ENCODE measurements around the gene PSMC1.

Gene PSMC1

DNA sequence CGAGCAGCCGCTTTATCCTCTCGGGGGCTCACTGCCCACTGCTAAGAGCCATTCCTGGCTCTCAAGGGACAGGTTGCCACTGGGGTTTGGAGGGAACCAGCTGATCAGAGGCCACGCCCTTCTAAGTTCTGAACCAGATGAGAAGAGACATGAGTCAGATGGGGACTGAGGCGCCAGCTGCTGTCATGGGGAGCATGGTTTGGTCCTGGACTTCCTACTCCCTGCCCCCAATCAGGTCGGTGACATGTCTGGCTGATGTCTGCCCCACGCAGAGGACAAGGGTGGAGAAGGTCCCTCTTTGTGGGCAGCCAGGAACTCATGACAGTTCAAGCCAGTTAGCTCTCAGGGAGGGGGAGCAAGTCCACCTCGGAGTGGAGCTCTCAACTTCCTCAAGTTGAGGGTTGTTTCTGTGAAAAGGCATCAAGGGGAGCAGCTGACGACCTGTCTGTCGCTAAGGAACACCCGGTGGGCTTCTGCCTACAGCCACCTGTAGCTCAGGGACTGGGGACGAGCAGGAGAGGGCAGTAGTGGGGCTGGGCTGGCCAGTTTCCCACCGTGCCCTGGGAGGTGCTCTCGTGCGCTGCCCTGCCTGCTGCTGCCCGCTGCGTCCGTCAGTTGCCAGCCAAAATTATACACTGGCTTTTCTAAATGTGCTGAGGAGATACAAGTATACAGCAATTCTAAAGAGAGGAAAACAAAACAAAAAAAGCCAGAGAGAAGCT, 20.5 kb downstream of the PSMC1 start:
- no peak for DNase-seq

DNA sequence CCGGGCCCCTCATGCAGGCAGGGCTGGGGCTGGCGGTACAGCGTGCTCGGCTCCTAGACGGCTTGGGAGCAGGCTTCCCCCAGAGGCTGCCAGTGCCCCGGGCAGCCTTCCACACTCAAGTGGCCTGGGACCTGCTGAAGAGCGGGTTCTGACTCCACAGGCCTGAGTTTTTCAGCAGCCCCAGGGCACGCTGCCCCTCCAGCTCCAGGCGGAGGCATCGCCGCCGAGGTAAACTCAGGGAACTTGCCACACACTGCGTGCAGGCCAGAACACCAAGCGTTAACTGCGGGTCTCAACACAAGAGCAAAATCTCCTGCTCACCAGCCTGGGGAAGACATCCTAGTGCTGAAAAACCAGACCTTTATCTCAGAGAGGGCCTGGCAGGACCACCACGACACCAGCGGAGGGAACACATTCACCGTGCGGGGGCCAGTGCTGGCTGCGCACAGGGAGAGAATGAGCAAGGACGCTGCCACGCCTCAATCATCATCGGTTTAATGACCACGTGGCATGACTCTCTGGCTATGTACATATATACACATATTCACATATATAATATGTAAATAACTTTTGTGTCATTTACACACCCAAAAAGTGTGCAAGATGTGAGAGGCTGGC, 21.3 kb downstream of the PSMC1 start:
- DNase-seq: no peak

DNA sequence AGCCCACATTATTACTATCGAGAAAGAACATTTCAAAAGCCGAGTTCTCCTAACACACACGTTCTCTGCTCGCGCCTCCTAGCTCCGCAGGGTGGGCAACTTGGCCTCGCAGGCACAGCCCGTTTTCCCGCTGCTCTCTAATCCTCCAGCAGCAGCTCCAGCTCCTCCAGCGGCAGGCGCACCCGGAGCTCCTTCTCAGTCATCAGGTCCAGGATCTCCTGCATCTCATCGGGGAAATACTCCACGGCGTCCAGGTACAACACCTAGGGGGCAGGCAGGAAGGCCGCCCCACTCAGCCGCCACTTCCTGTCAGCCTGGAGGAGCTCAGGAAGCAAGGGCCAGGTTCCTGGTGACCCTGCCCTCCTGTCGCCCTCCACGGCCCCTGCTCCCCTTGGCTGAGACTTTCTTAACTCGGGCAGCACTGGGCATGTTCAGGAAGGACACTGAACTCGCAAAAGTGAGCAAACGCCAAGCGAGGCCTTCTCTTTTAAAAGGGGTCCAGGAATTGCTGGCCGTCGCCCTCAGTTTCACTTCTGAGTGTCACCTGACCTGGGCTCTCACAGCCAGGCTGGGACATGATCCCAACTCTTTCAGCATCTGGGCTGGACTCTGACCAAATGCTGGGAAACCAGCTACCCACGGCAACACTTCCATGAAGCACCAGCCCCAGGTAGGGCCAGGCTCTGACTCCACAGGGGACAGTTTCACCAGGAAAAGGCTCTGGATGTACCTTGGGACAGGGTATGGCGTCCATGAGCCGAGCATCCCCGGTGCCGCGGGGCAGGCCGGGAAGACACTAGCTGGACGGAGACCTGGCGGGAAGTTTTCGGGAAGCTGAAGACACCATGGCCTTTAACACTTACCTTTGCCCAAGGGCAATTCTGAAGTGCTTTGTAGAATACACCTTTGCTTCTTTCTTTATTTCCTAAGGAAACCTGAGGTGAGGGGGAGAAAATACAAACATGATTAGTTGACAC, 22.1 kb downstream of the PSMC1 start:
- DNase-seq: no peak

DNA sequence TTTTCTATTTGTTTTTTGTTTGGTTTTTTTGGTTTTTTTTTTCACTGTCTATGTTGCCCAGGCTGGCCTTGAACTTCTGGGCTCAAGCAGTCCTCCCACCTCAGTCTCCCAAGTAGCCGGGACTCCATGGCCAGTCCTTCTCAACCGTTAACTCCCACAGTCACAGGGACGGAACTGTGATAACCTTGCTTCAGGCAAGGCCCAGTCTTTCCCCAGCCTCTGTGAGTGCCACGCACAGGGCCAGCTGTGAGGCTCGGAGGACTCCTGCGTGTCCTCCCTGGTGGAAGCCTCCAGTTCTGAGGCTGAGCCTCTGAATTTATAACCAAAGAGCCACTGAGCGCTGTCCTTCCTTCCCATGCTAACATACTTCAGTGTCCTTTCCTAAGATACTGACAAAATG, 23.7 kb downstream of the PSMC1 start:
- no peak for DNase-seq

DNA sequence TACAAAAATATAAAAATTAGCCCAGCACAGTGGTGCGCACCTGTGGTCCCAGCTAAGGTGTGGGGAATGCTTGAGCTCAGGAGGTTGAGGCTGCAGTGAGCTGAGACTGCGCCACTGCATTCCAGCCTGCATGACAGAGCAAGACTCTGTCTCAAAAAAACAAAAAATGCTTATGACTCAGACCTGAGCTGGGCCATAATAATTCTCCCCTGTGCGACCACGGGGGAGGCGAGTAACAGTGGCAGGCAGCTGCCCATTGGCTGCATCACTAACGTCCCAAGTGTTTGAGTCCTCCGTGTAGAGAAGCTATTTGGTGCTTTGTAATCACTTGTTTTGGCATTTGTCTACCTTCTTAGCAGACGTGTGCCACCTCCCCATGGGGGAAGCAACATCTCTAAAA, 24.9 kb downstream of the PSMC1 start:
- no peak for DNase-seq

DNA sequence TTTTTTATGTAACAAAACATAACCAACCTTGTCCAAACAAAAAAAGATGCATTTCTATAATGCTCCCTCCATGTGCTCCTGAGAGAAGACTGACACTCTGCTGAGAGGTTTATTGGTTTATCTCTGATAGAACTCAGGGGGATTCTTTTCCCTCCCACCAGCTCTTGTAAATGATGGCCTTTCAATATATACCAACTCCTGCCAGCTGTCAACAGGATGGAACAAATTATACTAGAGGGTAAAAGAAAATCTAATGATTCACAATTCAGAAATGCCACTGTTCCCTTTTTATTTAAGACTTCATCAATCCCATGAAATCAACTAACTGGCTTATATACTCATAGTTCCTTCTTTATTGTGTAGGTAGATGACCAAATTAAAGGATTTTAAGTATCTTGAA, 25.4 kb downstream of the PSMC1 start:
- no peak for DNase-seq

DNA sequence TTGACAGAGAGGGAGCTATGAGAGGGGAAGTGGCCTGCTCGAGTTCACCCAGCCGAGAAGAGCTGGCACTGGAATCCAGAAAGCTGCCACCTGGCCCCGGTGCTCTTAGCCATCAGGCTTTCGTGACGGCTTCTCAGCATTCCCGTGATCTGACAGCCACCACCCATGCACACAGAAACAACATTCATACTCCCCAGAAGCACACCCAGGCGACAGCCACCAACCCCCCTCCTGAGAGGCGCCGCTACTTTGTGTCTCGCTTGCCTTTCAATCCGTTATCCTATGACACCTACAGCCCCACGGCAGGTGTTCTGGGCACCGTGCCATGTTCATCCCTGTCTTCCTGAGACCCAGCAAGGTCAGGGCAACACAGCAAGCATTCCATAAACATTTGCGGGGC, 31.4 kb downstream of the PSMC1 start:
- no peak for DNase-seq

DNA sequence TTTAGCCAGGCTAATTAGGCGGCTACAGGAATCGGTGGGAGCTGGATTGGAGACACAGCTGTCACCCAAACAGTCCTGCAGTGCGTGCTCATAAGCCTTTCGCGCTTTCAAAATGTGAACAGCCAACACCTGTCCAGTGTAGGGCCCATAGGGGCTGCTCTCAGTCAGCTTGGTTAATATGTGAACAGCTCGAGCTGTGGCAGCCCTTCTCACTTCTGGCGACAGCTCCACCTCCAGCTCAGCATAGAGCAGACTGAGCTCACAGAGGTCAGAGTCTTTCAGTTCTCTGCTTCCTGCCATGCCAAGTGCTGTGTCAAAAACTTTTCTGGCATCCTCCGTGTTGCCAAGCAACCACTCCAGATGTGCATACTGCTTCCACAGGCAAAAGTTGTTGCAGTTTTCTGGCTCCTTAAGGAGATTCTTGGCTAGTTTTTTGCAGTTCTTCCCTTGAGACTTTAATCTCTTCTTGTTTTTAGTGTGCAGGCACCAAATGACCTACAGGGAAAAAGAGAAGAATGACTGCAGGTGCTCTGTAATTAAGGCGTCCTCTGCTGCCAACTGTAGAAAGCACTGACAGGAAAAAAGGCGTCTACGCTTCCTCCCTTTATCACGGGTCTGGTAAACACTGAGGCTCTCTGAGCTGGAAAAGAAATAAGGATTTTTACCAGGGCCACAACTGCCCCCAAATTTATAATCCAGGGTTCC, 32.5 kb downstream of the PSMC1 start:
- no peak for DNase-seq

DNA sequence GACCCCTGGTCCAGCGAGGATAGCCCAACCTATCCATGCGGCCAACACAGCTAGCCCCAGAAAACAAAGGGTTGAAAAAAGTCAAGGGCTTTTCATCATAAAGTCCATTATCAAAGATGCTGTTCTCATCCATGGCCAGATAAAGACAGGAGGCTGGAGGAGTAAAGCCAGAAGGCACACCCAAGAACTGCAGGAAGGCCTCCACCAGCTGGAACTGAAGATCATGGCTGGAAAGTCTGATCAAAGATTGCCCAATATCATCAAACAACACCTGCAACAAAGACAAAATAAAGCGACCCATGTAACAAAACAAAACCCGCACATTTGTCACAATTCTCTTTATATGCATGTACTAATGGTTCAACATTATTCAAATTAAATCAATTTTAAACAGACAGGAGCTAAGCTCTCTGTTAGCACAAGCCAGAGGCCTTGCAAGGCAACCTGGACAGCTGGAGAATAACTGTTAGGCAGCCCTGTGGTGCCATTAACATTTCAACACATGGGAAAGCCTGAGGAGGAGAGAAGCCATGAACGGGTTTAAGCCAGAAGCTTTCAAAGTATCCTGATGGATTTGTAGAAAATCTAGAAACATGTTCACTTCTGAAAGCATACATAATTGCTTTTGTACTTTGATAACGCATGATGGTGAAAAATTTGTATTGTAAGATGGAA, 34.1 kb downstream of the PSMC1 start:
- DNase-seq: no peak

DNA sequence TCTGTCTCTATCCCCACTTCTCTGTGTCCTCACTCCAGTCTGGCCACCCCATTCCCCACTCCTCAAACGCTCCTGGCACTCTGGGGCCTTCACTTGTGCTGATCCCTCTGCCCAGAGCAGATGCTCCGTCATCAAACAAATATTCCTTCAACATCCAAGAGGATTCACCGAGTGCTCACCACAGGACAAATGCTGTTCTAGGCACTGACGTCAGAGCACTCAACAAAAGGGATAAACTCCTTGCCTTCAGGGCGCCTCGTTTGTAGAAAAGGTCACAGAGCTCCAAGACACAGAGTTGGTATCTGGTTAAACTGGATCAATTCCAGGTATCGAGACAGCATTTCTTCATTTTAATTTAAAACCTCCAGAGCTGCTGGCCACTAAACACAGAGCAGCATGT, 35.3 kb downstream of the PSMC1 start:
- no peak for DNase-seq

DNA sequence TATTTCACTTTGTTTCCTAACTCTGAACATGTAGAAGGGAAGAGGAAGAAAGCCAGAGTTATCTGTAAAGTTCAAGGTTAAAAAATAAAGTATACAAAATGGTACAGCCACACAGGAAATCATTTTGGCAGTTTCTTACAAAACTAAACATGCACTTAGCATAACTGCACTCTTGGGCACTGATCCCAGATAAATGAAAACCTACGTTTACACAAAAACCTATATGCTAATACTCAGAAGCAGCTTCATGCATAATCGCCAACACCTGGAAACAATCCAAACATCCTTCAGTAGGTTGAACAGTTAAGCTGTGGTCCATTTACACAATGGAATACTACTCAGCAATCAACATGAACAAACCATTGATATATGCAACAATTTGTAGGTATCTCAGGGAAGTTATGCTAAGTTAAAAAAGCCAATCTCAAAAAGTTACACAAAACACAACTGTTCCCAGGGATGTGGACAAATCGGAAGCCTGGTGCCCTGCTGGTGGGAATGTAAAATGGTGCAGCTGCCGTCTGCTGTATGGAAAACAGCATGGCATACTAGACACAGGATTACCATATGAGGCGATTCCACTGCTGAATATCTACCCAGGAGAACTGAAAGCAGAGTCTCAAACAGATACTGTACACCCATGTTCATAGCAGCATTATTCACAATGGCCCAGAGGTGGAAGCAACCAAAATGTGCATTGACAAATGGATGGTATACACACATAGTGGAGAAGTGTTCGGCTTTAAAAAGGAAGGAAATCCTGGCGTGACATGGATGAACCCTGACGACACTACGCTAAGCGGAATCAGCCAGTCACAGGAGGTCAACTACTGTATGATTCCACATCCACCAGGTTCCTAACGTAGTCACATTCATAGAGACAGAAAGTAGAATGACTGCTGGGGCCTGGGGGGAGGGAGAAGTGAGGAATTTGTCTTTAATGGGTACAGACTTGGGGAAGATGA, 37.7 kb downstream of the PSMC1 start:
- DNase-seq: no peak

DNA sequence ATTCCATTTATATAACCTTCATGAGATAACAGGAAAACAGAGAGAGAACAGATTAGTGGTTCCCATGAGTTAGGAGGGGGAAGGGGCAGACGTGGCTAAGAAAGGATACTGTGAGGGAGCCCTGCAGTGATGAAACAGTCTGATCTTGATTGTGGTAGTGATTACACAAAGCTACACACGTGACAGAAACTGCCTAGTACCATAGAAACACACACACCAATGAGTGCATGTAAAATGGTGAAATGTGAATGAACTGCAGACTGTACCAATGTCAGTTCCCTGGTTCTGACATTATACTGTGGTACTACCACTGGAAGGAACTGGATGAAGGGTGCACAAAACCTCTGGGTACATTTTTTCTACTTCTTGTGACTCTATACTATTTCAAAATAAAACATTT, 38.5 kb downstream of the PSMC1 start:
- no peak for DNase-seq

DNA sequence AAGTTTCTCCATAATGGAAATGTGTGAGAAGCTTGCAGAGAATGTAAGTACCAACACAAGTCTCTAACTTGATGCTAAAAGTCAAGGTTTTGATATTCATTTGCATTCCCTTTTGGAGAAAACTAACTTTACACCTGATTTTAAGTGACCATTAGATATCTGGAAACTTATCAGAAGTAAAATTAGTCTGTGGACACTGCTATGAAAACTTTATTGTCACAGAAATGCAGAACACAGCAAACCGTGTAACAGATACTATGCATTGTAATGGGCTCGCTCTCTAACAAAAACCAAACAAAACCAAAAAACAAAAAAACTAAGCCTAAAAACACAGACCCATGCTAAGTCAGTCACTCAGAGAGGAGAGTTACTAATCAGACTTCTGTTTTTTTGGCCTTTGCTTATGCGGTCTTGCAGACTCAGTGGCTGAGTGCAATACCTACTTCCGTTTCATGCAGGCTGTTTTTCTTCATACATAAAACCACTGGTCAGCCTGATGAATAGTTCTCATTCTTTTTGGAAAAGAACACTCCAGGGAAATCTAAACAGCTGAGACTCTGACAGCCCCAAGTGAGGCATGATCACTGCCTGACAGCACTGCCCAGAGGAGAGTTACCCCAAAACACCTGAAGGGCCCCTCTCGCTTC, 39.6 kb downstream of the PSMC1 start:
- no peak for DNase-seq

DNA sequence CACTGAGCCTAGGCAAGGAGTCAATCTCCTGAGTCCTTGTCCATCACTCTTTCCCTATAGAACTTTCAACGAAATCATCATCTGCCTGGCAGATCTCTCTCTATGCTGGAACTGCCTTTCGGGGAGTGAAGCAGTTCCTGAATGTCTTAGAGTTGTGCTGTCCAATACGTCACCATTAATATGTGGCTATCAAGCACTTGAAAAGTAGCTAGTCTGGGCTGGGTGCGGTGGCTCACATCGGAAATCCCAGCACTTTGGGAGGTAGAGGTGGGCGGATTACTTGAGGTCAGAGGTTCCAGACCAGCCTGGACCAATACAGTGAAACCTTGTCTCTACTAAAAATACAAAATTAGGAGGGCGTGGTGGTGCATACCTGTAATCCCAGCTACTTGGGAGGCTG, 40.3 kb downstream of the PSMC1 start:
- DNase-seq: no peak

DNA sequence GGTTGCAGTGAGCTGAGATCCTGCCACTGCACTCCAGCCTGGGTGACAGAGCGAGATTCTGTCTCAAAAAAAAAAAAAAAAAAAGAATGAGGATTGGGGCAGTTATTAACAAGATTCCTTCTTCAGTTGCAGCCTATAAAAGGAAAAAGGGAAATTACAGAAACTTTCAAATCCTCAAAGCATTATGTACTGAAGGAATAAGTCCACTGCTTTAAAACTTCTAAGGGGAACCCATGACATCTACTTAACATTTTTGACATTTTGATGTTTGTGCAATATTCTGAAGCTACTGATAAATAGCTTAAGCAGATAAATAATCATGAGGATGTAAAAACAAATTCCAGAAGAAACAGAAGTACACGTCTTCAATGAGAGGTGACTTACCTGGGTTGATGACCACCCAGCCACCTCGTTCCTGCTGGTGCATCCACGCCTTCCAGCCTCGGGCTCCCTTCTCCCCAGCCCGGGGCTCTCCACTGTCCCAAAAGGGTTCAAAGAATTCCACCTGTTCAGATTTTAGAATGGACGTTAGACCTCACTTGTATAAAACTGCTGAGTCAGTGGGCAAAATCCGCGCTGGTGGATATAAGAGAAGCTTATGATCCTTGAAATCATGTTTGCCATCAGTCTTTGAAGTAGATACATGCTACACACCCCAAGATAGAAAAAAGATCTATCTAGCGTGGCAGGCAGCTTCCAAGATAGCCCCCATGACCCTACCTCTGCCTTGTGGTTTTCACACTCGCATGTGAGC, 41.7 kb downstream of the PSMC1 start:
- DNase-seq: no peak

DNA sequence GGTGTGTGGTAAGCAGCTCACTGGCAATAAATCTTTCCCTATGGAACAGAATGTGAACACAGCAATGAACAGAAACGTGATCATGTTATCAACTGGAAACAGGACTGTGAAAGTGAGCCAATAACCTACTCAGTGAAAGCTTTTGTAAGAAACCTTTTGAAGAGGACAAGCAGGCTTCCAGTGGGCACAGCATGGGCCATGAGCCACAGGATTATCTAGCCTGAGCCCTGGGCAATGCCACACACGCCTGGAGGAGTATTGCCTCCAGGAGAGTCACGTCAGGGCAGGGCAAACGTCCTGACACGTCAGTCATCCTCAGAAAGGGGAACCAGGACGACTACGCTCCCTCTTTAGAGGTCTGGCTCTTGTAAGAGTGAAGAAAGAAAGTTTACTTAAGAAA, 43.1 kb downstream of the PSMC1 start:
- no peak for DNase-seq

DNA sequence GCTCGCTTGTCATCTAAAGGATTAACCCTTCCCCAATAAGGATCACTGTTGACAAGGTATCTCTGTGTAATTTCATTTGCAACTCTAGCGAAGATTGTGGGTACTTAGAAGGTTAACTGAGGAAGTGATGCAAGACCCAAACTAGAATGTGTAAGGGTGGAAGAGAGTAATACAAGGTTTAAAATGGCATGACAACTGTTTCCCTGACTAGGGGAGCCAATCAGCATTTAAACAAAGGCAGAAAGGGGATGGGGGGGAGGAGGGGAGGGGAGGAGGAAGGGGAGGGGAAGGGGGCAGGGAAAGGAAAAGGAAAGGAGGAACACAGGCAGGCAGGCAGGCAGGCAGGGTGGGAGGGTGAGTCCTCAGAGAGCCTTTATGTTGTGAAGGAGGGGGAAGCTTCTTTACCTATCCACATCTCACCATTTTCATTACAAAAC, 44.3 kb downstream of the PSMC1 start:
- no peak for DNase-seq

DNA sequence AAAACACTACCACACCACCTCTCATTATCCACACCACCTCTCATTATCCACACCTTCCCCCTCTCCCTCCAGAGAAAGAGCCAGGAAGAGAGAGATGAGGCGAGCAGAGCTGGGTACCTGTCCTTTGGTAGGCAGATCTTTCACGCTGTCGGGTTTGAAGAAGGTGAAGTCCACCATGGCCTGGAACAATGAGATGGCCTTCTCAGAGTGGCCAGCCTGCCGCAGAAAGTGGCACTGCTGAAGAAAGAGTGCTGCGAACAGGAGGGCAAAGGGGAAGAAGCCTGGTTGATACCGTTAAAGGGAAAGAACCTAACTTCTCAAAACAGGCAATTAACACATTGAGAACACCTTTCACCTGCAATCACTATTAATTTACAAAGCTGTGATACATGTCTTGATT, 44.8 kb downstream of the PSMC1 start:
- DNase-seq: no peak

DNA sequence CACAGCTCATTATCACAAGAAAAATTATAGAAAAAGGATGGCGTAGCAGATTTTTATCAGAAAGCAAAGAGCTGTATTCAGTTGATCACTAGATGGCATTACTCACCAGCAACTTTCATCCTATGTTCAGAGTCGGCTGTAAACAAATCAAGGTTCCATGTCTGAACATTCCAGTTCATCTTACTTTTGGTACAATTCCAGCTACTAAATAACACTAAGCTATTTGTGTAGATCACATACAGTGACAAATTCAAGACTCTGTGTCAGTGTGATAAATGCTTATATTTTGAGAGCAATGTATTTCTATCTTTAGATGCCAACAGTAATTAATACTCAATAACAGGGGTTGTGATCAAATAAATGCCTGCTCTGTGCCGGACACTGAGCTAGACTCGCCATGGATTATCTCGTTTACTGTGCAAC, 45.3 kb downstream of the PSMC1 start:
- DNase-seq: no peak

Data from cortex of kidney (tissue), 1 donor.